RWPE2 (cell line): ENCODE results near the gene HMCN2.

Source experiments
- ATAC-seq: fragments of 200-7000 bp; cut with Tn5 transposase; 3 replicates; pipeline ENCODE4 v1.9.1; 2021; ENCODE audit warnings: low read depth
- DNase-seq: peaks from one replicate; pipeline ENCODE4 v3.0.0-alpha.2; 2020; ENCODE audit warnings: low spot score
- H3K27ac ChIP-seq: fragments of 450-650 bp; 2 replicates; pipeline ENCODE4 v1.5.1; 2017; ENCODE audit warnings: mild to moderate bottlenecking; ENCODE audit not compliant: poor library complexity, severe bottlenecking
- H3K27me3 ChIP-seq: fragments of 250-450 bp; sonication (Bioruptor Pico); 2 replicates; pipeline ENCODE4 v1.5.1; 2021; ENCODE audit warnings: mild to moderate bottlenecking, moderate library complexity; ENCODE audit not compliant: insufficient read depth, poor library complexity, severe bottlenecking
- H3K36me3 ChIP-seq: fragments of 250-450 bp; sonication (Bioruptor Pico); 2 replicates; pipeline ENCODE4 v1.5.1; 2020; ENCODE audit warnings: low read depth, mild to moderate bottlenecking, moderate library complexity
- H3K4me1 ChIP-seq: fragments of 250-450 bp; sonication (Bioruptor Pico); 2 replicates; pipeline ENCODE4 v1.5.1; 2021; ENCODE audit warnings: mild to moderate bottlenecking, moderate library complexity; ENCODE audit not compliant: insufficient read depth, poor library complexity, severe bottlenecking
- H3K4me3 ChIP-seq: fragments of 250-450 bp; sonication (Bioruptor Pico); 2 replicates; pipeline ENCODE4 v1.5.1; 2021; ENCODE audit warnings: mild to moderate bottlenecking, moderate library complexity; ENCODE audit not compliant: severe bottlenecking
- H3K9me3 ChIP-seq: fragments of 250-450 bp; sonication (Bioruptor Pico); 2 replicates; pipeline ENCODE4 v1.5.1; 2021; ENCODE audit warnings: mild to moderate bottlenecking, moderate library complexity; ENCODE audit not compliant: severe bottlenecking
- CTCF ChIP-seq: fragments of 450-650 bp; IDR thresholded peaks from one replicate; pipeline ENCODE4 v1.5.1; 2017; ENCODE audit warnings: mild to moderate bottlenecking, moderate library complexity; ENCODE audit not compliant: poor library complexity, severe bottlenecking

Gene HMCN2

GRCh38 chr9:130283539-130284248 lies 18.1 kb downstream of the HMCN2 start:
- no peak overlapping the region for H3K27ac ChIP-seq
- no peaks in the 10 kb centered on the region for H3K36me3 ChIP-seq
- H3K27me3 ChIP-seq: peaks cover 9% of the 10 kb centered on the region
- H3K4me3 ChIP-seq: no peak overlapping the region
- no peaks in the 10 kb centered on the region for H3K9me3 ChIP-seq
- no peak for ATAC-seq
- no peak for TF ChIP-seq CTCF
- no peak for DNase-seq
- H3K4me1 ChIP-seq: no peaks in the 10 kb centered on the region

GRCh38 chr9:130284249-130284625 lies 18.7 kb downstream of the HMCN2 start:
- H3K36me3 ChIP-seq: no peaks in the 10 kb centered on the region
- H3K4me1 ChIP-seq: no peaks in the 10 kb centered on the region
- H3K9me3 ChIP-seq: no peaks in the 10 kb centered on the region
- H3K27me3 ChIP-seq: peaks cover 12% of the 10 kb centered on the region
- H3K27ac ChIP-seq: no peak overlapping the region
- no peak for DNase-seq
- no peak overlapping the region for H3K4me3 ChIP-seq
- ATAC-seq: no peak
- no peak for TF ChIP-seq CTCF

GRCh38 chr9:130284690-130285089 lies 19.1 kb downstream of the HMCN2 start:
- H3K9me3 ChIP-seq: no peaks in the 10 kb centered on the region
- DNase-seq: no peak
- H3K4me1 ChIP-seq: no peaks in the 10 kb centered on the region
- H3K36me3 ChIP-seq: no peaks in the 10 kb centered on the region
- no peak overlapping the region for H3K27ac ChIP-seq
- no peak for ATAC-seq
- H3K27me3 ChIP-seq: peaks cover 16% of the 10 kb centered on the region
- no peak for TF ChIP-seq CTCF
- H3K4me3 ChIP-seq: no peak overlapping the region

- DNase-seq (no peak), ATAC-seq (no peak)
- Histone ChIP-seq H3K27ac (no peak overlapping the region), H3K27me3 (peaks cover 22% of the 10 kb centered on the region), H3K9me3 (no peaks in the 10 kb centered on the region), H3K4me1 (no peaks in the 10 kb centered on the region), H3K36me3 (no peaks in the 10 kb centered on the region), H3K4me3 (no peak overlapping the region)
- TF ChIP-seq CTCF: no peak
Observed at GRCh38 chr9:130285271-130285670, 19.7 kb downstream of the HMCN2 start.

- no peak for ATAC-seq
- Histone ChIP-seq H3K4me3 (no peak overlapping the region), H3K27me3 (peaks cover 25% of the 10 kb centered on the region), H3K4me1 (no peaks in the 10 kb centered on the region), H3K36me3 (no peaks in the 10 kb centered on the region), H3K9me3 (no peaks in the 10 kb centered on the region), H3K27ac (no peak overlapping the region)
- TF ChIP-seq CTCF: no peak
- no peak for DNase-seq
Observed at GRCh38 chr9:130286072-130286770, 20.7 kb downstream of the HMCN2 start.
